IMR-90 (cell line): ENCODE data around the gene SLC5A10. TPM values are rescaled to one million over a fixed set of nuclear protein-coding genes. Genes with fewer than 3 reads are reported as not detected.

Experiments
- ATAC-seq: fragments of 200-7000 bp; cut with Tn5 transposase; 2 replicates; pipeline ENCODE4 v1.9.1; 2020; ENCODE audit warnings: low read depth, mild to moderate bottlenecking, moderate library complexity
- BruUV-seq: library from RNA; stranded (reverse); fragments of 400-500 nt; replicated peaks from 2 replicates; lab custom pipeline; 2021; lab: Mats Ljungman, UMichigan
- CTCF ChIA-PET: fragments of 300-600 bp; formaldehyde crosslinking; extraction: SDS; loops from one replicate; lab custom pipeline; 2021; ENCODE audit warnings: antibody characterized with exemption; lab: Yijun Ruan, JAX
- POLR2A ChIA-PET: fragments of 300-600 bp; sonication (Branson Sonifier 250); formaldehyde crosslinking; loops from one replicate; lab custom pipeline; 2022; ENCODE audit warnings: antibody characterized with exemption; ENCODE audit not compliant: unreplicated experiment; lab: Charles Lee
- DNase-seq: peaks from one replicate; pipeline ENCODE4 v3.0.0; 2013
- H2AFZ ChIP-seq: replicated peaks from 2 replicates; pipeline ENCODE3; 2013; ENCODE audit warnings: low read length, mild to moderate bottlenecking; ENCODE audit not compliant: poor library complexity
- H2AK5ac ChIP-seq: 2 replicates; pipeline ENCODE4 v1.6.1; 2013; ENCODE audit warnings: low read depth, low read length, inconsistent platforms
- H2AK9ac ChIP-seq: replicated peaks from 2 replicates; pipeline ENCODE3; 2013; ENCODE audit warnings: mild to moderate bottlenecking, low read depth, low read length, moderate library complexity; ENCODE audit not compliant: poor library complexity
- H2BK120ac ChIP-seq: 2 replicates; pipeline ENCODE4 v1.6.1; 2013; ENCODE audit warnings: low read depth, low read length, inconsistent platforms
- H2BK15ac ChIP-seq: 3 replicates; pipeline ENCODE4 v1.6.1; 2013; ENCODE audit warnings: low read depth, low read length, inconsistent platforms
- H2BK20ac ChIP-seq: 2 replicates; pipeline ENCODE4 v1.6.1; 2013; ENCODE audit warnings: low read depth, mild to moderate bottlenecking, inconsistent platforms, low read length, moderate library complexity
- H2BK5ac ChIP-seq: 2 replicates; pipeline ENCODE4 v1.6.1; 2013; ENCODE audit warnings: mild to moderate bottlenecking, low read depth, low read length, inconsistent platforms; ENCODE audit not compliant: poor library complexity, severe bottlenecking
- H3K14ac ChIP-seq: replicated peaks from 2 replicates; pipeline ENCODE4 v1.6.1; 2013; ENCODE audit warnings: low read depth, low read length, inconsistent platforms
- H3K18ac ChIP-seq: 2 replicates; pipeline ENCODE4 v1.6.1; 2013; ENCODE audit warnings: low read depth, low read length, control low read depth
- H3K23ac ChIP-seq: 2 replicates; pipeline ENCODE4 v1.6.1; 2013; ENCODE audit warnings: low read depth, low read length, inconsistent platforms
- H3K27ac ChIP-seq: 2 replicates; pipeline ENCODE4 v1.5.1; 2013; ENCODE audit warnings: mild to moderate bottlenecking, control low read depth, low read length; ENCODE audit not compliant: insufficient read depth
- H3K27me3 ChIP-seq: 2 replicates; pipeline ENCODE4 v1.6.1; 2013; ENCODE audit warnings: low read length; ENCODE audit not compliant: control insufficient read depth, insufficient read depth
- H3K36me3 ChIP-seq: 2 replicates; pipeline ENCODE4 v1.6.1; 2013; ENCODE audit warnings: low read length, mixed read lengths; ENCODE audit not compliant: control insufficient read depth, insufficient read depth
- H3K4ac ChIP-seq: 2 replicates; pipeline ENCODE4 v1.6.1; 2013; ENCODE audit warnings: low read depth, low read length, inconsistent platforms
- H3K4me1 ChIP-seq: 2 replicates; pipeline ENCODE4 v1.6.1; 2013; ENCODE audit warnings: low read length, mixed read lengths; ENCODE audit not compliant: control insufficient read depth, insufficient read depth
- H3K4me2 ChIP-seq: 2 replicates; pipeline ENCODE4 v1.6.1; 2013; ENCODE audit warnings: low read depth, mild to moderate bottlenecking, control low read depth, low read length, moderate library complexity
- H3K4me3 ChIP-seq: 2 replicates; pipeline ENCODE4 v1.5.1; 2013; ENCODE audit warnings: low read depth, mild to moderate bottlenecking, control low read depth, low read length, moderate library complexity; ENCODE audit not compliant: insufficient read depth
- H3K56ac ChIP-seq: 2 replicates; pipeline ENCODE4 v1.6.1; 2013; ENCODE audit warnings: low read length, inconsistent platforms; ENCODE audit not compliant: insufficient read depth; ENCODE audit errors: extremely low read depth
- H3K79me1 ChIP-seq, 2 experiments: 2 replicates each; pipeline ENCODE4 v1.6.1; 2013; ENCODE audit warnings: low read length in 2 of 2, inconsistent platforms in 1 of 2, low read depth in 1 of 2
- H3K9ac ChIP-seq: 2 replicates; pipeline ENCODE4 v1.6.1; 2013; ENCODE audit warnings: low read depth, low read length, control low read depth
- H3K9me1 ChIP-seq: 2 replicates; pipeline ENCODE4 v1.6.1; 2013; ENCODE audit warnings: low read length, inconsistent platforms; ENCODE audit not compliant: insufficient read depth
- H3K9me3 ChIP-seq: 2 replicates; pipeline ENCODE4 v1.6.1; 2013; ENCODE audit warnings: low read length; ENCODE audit not compliant: control insufficient read depth, insufficient read depth
- H4K20me1 ChIP-seq: 2 replicates; pipeline ENCODE4 v1.6.1; 2013; ENCODE audit warnings: low read length, inconsistent platforms; ENCODE audit not compliant: insufficient read depth
- H4K5ac ChIP-seq: 2 replicates; pipeline ENCODE4 v1.6.1; 2013; ENCODE audit warnings: mild to moderate bottlenecking, low read depth, low read length, control low read depth
- H4K8ac ChIP-seq, 2 experiments: 2 replicates each; pipeline ENCODE4 v1.6.1; 2013; ENCODE audit warnings: low read depth in 2 of 2, low read length in 2 of 2, control low read depth in 1 of 2, inconsistent platforms in 1 of 2
- H4K91ac ChIP-seq: 2 replicates; pipeline ENCODE4 v1.6.1; 2013; ENCODE audit warnings: low read depth, low read length, inconsistent platforms; ENCODE audit not compliant: insufficient read depth
- CEBPB ChIP-seq: IDR thresholded peaks from 2 replicates; pipeline ENCODE4 v1.6.1; 2012; ENCODE audit warnings: low read depth, low read length, improper control_type of control experiment
- CTCF ChIP-seq: conservative IDR thresholded peaks from 2 replicates; pipeline ENCODE4 v1.5.1; 2012; ENCODE audit warnings: mild to moderate bottlenecking, low read depth, low read length, improper control_type of control experiment
- MAFK ChIP-seq: IDR thresholded peaks from 2 replicates; pipeline ENCODE4 v1.6.1; 2012; ENCODE audit warnings: low read depth, low read length, improper control_type of control experiment
- NFE2L2 ChIP-seq: fragments of 150-350 bp; IDR thresholded peaks from 2 replicates; pipeline ENCODE4 v1.6.1; 2016; ENCODE audit warnings: low read depth, mild to moderate bottlenecking, low read length
- RAD21 ChIP-seq: IDR thresholded peaks from 2 replicates; pipeline ENCODE4 v1.6.1; 2012; ENCODE audit warnings: low read length, improper control_type of control experiment
- RFX5 ChIP-seq: IDR thresholded peaks from 2 replicates; pipeline ENCODE4 v1.8.0; 2012; ENCODE audit warnings: low read depth, mild to moderate bottlenecking, low read length, moderate library complexity
- USF2 ChIP-seq: fragments of 150-350 bp; IDR thresholded peaks from 2 replicates; pipeline ENCODE4 v1.6.1; 2017; ENCODE audit warnings: mild to moderate bottlenecking, antibody characterized with exemption, low read length, low read depth
- WGBS, 2 experiments: methylation state at CpG; one replicate each; pipeline versions ENCODE4 v1.1.5 to v1.1.7; 2013; ENCODE audit warnings: missing lambda C conversion rate in 2 of 2; ENCODE audit not compliant: insufficient read length in 1 of 2; ENCODE audit errors: extremely low coverage in 2 of 2; 5-methylcytosine and 5-hydroxymethylcytosine counted together
- dilution Hi-C: fragments of 300-500 bp; cut with HindIII; formaldehyde crosslinking; loops from one replicate; pipeline ENCODE4 v1.14.3; 2018; ENCODE audit warnings: low sequenced_read_pairs; ENCODE audit not compliant: unreplicated experiment
- in situ Hi-C: fragments of 300-500 bp; cut with MboI; formaldehyde crosslinking; loops from 3 replicates; pipeline ENCODE4 v1.14.3; 2019; ENCODE audit warnings: low sequenced_read_pairs, inconsistent platforms, mixed read lengths
- intact Hi-C: fragments of 100-400 bp; cut with micrococcal nuclease; formaldehyde crosslinking; loops from 2 replicates; pipeline ENCODE4 v1.10.0; 2022
- polyA plus RNA-seq, 3 experiments: library from polyadenylated mRNA; depleted of rRNA; stranded (reverse); fragments of >200 nt; gene quantifications; 2 replicates each; pipeline ENCODE4 v1.2.3, GENCODE V29; 2012; ENCODE audit warnings: low replicate concordance in 1 of 3
- total RNA-seq: library from RNA; depleted of rRNA; stranded (reverse); fragments of >200 nt; gene quantifications from 2 replicates; pipeline ENCODE4 v1.2.3, GENCODE V29; 2012

Gene SLC5A10
- total and polyA plus RNA-seq, 2 of the 4 experiments (the other 2 are of a cell fraction): not detected

- Histone ChIP-seq H2AK9ac (peak overlapping the region; percentile 78), H2AK5ac (peak overlapping the region; percentile 1; the same call in 1 of the 2 replicates), H3K4me2 (no peak overlapping the region), H3K9me3 (no peaks in the 10 kb centered on the region), H3K27ac (no peak overlapping the region), H3K4ac (no peak overlapping the region), H4K91ac (no peak overlapping the region), H4K5ac (no peak overlapping the region), H3K36me3 (no peaks in the 10 kb centered on the region), H3K4me1 (no peaks in the 10 kb centered on the region), H3K23ac (no peak overlapping the region), H3K27me3 (no peaks in the 10 kb centered on the region), H3K14ac (no peak overlapping the region), H3K56ac (no peak overlapping the region), H3K9ac (no peak overlapping the region), H4K20me1 (no peaks in the 10 kb centered on the region), H3K18ac (no peak overlapping the region), H2BK20ac (no peak overlapping the region), H2BK15ac (no peak overlapping the region), H2BK120ac (no peak overlapping the region), H4K8ac (no peak overlapping the region), H2BK5ac (no peak overlapping the region), H2AFZ (peak overlapping the region; percentile 41), H3K9me1 (peaks cover 5% of the 10 kb centered on the region; the same call in 1 of the 2 replicates), H3K4me3 (no peak overlapping the region), H3K79me1 (no peaks in the 10 kb centered on the region)
- ChIA-PET CTCF (no interaction called here), POLR2A (no interaction called here)
- dilution Hi-C loops: no loop called here
- in situ Hi-C loops: no loop called here
- no TSS peak for BruUV-seq
- TF ChIP-seq NFE2L2: no peak
- no peak for TF ChIP-seq CEBPB
- TF ChIP-seq CTCF: no peak
- no peak for TF ChIP-seq RAD21
- TF ChIP-seq RFX5: no peak
- no peak for TF ChIP-seq MAFK
- TF ChIP-seq USF2: no peak
- intact Hi-C loops: no loop called here
- 79% methylated on average over 7 of the region's 22 CpGs; no CpG with 5 or more reads in 1 of the 2 experiments for WGBS, 2 experiments
- peak; percentile 26 for DNase-seq
- ATAC-seq: no peak
Observed at GRCh38 chr17:19024101-19025078, 72.4 kb downstream of the SLC5A10 start.
